PC-3 (cell line): ENCODE data around the gene CD81. TPM values are rescaled to one million over a fixed set of nuclear protein-coding genes. Genes with fewer than 3 reads are reported as not detected.

Source experiments
- ATAC-seq: fragments of 200-7000 bp; cut with Tn5 transposase; 2 replicates; pipeline ENCODE4 v1.9.1; 2020; ENCODE audit warnings: mild to moderate bottlenecking, moderate library complexity
- BruUV-seq: library from RNA; stranded (reverse); fragments of 400-500 nt; replicated peaks from 2 replicates; lab custom pipeline; 2021; lab: Mats Ljungman, UMichigan
- CTCF ChIA-PET: fragments of 300-600 bp; sonication (Branson Sonifier 250); formaldehyde crosslinking; loops from one replicate; lab custom pipeline; 2022; ENCODE audit warnings: antibody characterized with exemption; lab: Charles Lee
- POLR2A ChIA-PET: fragments of 300-600 bp; sonication (Branson Sonifier 250); formaldehyde crosslinking; loops from one replicate; lab custom pipeline; 2022; ENCODE audit warnings: antibody characterized with exemption; ENCODE audit not compliant: unreplicated experiment; lab: Charles Lee
- DNase-seq: peaks from one replicate; pipeline ENCODE4 v3.0.0-alpha.2; 2015
- H2AFZ ChIP-seq: fragments of 300-600 bp; sonication (generic); 2 replicates; pipeline ENCODE4 v1.6.0; 2016; ENCODE audit warnings: antibody characterized with exemption, low read length
- H3F3A ChIP-seq: fragments of 300-600 bp; sonication (generic); one replicate; pipeline ENCODE4 v1.6.0; 2017; ENCODE audit warnings: antibody characterized with exemption, low read length, control low read depth, mild to moderate bottlenecking; ENCODE audit not compliant: unreplicated experiment
- H3K27ac ChIP-seq: fragments of 300-600 bp; sonication (generic); 2 replicates; pipeline ENCODE4 v1.5.1; 2016; ENCODE audit warnings: mild to moderate bottlenecking, low read length
- H3K27me3 ChIP-seq: fragments of 300-600 bp; sonication (generic); 2 replicates; pipeline ENCODE4 v1.6.1; 2016; ENCODE audit warnings: low read length, mixed read lengths
- H3K36me3 ChIP-seq: fragments of 300-600 bp; sonication (generic); 2 replicates; pipeline ENCODE4 v1.6.1; 2016; ENCODE audit warnings: low read depth, mixed run types, low read length, mixed read lengths
- H3K4me1 ChIP-seq: fragments of 300-600 bp; sonication (generic); 2 replicates; pipeline ENCODE4 v1.5.1; 2016; ENCODE audit warnings: low read length; ENCODE audit not compliant: insufficient read depth
- H3K4me2 ChIP-seq: fragments of 300-600 bp; sonication (generic); 2 replicates; pipeline ENCODE4 v1.6.0; 2016; ENCODE audit warnings: low read length
- H3K4me3 ChIP-seq: fragments of 300-600 bp; sonication (generic); 2 replicates; pipeline ENCODE4 v1.5.1; 2016; ENCODE audit warnings: mild to moderate bottlenecking, low read length, mixed read lengths
- H3K79me2 ChIP-seq: fragments of 300-600 bp; sonication (generic); 2 replicates; pipeline ENCODE4 v1.6.1; 2017; ENCODE audit warnings: low read length, mixed read lengths
- H3K9ac ChIP-seq: fragments of 300-600 bp; sonication (generic); 2 replicates; pipeline ENCODE4 v1.6.0; 2016; ENCODE audit warnings: mild to moderate bottlenecking, low read length
- H3K9me2 ChIP-seq: fragments of 300-600 bp; sonication (generic); replicated peaks from 2 replicates; pipeline ENCODE4 v1.6.1; 2016; ENCODE audit warnings: mixed run types, low read length, mixed read lengths
- H3K9me3 ChIP-seq: fragments of 300-600 bp; sonication (generic); 2 replicates; pipeline ENCODE4 v1.6.1; 2016; ENCODE audit warnings: low read length, mixed read lengths
- H4K20me1 ChIP-seq: fragments of 300-600 bp; sonication (generic); 2 replicates; pipeline ENCODE4 v1.6.1; 2016; ENCODE audit warnings: low read length, mixed read lengths
- EZH2 ChIP-seq: fragments of 300-600 bp; sonication (generic); IDR thresholded peaks from one replicate; pipeline ENCODE4 v1.6.1; 2017; ENCODE audit warnings: antibody characterized with exemption, mild to moderate bottlenecking, low read length; ENCODE audit not compliant: unreplicated experiment
- EZH2phosphoT487 ChIP-seq: fragments of 300-600 bp; sonication (generic); IDR thresholded peaks from 2 replicates; pipeline ENCODE4 v1.6.1; 2018; ENCODE audit warnings: mild to moderate bottlenecking, antibody characterized with exemption, low read length, borderline replicate concordance
- intact Hi-C: fragments of 100-400 bp; cut with micrococcal nuclease; formaldehyde crosslinking; loops from 2 replicates; pipeline ENCODE4 v1.9.0; 2023
- total RNA-seq: library from RNA; depleted of rRNA; stranded (reverse); fragments of >200 nt; gene quantifications from 2 replicates; pipeline ENCODE4 v1.2.3, GENCODE V29; 2014
- TF ChIP-seq, protein P1 (sequence below): fragments of 300-600 bp; sonication (generic); conservative IDR thresholded peaks from 2 replicates; pipeline ENCODE4 v1.5.1; 2017; ENCODE audit warnings: antibody characterized with exemption, low read depth, mild to moderate bottlenecking, low read length

CD81 gene
- total RNA-seq, 1 experiment from 2014 or later = 134 TPM

DNA sequence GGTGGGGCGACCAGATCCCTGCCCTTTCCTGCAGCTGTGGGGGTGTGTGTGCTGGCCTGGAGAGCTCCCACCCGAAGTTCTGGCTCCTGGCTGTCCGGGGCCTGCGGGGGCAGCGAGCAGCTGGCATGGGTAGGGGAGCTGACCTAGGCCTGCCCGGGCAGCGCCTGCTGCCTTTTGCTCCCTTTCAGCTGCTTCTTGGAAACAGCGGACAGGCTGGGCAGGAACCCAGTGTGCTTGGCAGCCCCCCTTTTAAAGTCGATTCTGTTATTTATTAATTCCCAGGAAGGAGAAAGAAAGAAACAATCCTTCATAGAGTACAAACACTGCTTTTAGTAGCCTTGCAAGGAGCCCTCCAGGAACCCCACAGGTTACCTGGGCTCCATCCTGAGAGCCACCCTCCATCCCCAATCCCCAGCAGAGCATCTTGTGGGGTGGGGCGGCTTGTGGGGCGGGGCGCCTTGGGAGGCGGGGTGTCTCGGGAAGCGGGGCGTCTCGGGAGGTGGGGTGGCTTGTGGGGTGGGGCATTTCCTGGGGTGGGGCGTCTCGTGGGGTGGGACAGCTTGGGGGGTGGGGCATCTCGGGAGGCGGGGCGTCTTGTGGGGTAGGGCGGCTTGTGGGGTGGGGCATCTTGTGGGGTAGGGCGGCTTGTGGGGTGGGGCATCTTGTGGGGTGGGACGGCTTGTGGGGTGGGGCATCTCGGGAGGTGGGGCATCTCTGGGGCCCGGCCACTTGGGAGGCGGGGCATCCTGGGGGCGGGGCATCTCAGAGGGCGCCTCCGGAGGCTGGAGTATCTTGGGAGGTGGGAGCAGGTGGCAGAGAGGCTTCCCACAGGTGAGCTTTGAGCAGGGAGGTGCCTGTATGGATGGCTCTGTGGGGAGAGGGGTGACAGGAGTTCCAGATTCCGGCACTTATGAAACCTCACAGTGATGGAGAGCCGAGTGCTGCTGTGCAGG lies 7.0 kb downstream of the CD81 start:
- ATAC-seq (peak; percentile 25; the same call in 1 of the 2 replicates), DNase-seq (no peak)
- H3K79me2 ChIP-seq = peaks cover 97% of the 10 kb centered on the region
- H3K9me3 ChIP-seq = no peaks in the 10 kb centered on the region
- H2AFZ ChIP-seq = no peak overlapping the region
- no peaks in the 10 kb centered on the region for H3K4me1 ChIP-seq
- no peak overlapping the region for H3K4me3 ChIP-seq
- no peaks in the 10 kb centered on the region for H3K27me3 ChIP-seq
- intact Hi-C loops = no loop called here
- TF ChIP-seq, protein P1, sequence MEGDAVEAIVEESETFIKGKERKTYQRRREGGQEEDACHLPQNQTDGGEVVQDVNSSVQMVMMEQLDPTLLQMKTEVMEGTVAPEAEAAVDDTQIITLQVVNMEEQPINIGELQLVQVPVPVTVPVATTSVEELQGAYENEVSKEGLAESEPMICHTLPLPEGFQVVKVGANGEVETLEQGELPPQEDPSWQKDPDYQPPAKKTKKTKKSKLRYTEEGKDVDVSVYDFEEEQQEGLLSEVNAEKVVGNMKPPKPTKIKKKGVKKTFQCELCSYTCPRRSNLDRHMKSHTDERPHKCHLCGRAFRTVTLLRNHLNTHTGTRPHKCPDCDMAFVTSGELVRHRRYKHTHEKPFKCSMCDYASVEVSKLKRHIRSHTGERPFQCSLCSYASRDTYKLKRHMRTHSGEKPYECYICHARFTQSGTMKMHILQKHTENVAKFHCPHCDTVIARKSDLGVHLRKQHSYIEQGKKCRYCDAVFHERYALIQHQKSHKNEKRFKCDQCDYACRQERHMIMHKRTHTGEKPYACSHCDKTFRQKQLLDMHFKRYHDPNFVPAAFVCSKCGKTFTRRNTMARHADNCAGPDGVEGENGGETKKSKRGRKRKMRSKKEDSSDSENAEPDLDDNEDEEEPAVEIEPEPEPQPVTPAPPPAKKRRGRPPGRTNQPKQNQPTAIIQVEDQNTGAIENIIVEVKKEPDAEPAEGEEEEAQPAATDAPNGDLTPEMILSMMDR = no peak
- TF ChIP-seq EZH2phosphoT487 = no peak
- TF ChIP-seq EZH2 = no peak
- no peaks in the 10 kb centered on the region; the same call in 1 of the 2 replicates for H3K36me3 ChIP-seq
- no peak overlapping the region for H3K4me2 ChIP-seq
- H3K9me2 ChIP-seq = no peaks in the 10 kb centered on the region
- no peak overlapping the region for H3K9ac ChIP-seq
- no peaks in the 10 kb centered on the region for H3F3A ChIP-seq
- peaks cover 58% of the 10 kb centered on the region for H4K20me1 ChIP-seq
- ChIA-PET POLR2A (no interaction called here), CTCF (no interaction called here)
- no peak overlapping the region for H3K27ac ChIP-seq
- BruUV-seq = no TSS peak

DNA sequence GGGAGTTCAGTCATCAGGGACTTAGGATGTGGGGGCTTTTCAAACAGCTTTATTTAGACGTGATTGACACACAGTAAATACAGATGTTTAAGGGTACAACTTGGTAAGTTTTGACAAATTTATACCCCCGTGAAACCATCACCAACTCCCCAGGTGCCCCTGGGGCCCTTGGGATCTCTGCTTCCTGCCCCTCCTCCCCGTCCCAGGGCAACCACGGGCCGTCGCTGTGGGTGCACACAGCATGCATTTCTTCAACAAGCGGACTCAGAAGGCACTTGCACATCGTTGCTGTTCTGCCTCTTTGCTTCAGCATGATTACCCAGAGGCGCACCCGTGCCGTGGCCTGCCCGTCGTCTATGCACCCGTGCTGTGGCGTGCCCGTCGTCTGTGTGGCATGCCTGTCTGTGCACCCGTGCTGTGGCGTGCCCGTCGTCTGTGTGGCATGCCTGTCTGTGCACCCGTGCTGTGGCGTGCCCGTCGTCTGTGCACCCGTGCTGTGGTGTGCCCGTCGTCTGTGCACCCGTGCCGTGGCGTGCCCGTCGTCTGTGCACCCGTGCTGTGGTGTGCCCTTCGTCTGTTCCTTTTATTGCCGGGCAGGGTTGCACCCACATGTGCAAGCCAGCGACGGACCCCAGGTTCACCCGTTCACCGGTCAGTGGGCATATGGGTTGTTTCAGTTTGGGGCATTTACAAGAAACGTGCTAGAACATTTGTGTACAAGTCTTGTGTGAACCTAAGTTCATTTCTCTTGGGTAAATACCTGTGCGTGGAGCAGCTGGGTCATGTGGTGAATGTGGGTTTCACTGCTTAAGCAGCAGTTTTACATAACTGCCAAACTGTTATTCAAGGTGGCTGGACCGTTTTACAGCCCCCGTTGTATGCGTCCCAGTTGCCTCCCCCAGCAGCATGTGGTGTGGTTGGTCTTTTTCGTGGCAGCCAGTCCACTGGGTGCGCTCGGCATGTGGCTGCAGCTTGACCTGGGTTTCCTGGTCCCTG lies 8.3 kb downstream of the CD81 start:
- Histone ChIP-seq H3F3A (no peaks in the 10 kb centered on the region), H3K9ac (no peak overlapping the region), H4K20me1 (peaks cover 55% of the 10 kb centered on the region), H3K27me3 (no peaks in the 10 kb centered on the region), H3K36me3 (no peaks in the 10 kb centered on the region; the same call in 1 of the 2 replicates), H3K4me1 (no peaks in the 10 kb centered on the region), H2AFZ (no peak overlapping the region), H3K4me2 (no peak overlapping the region), H3K9me2 (no peaks in the 10 kb centered on the region), H3K4me3 (no peak overlapping the region), H3K79me2 (peaks cover 97% of the 10 kb centered on the region), H3K27ac (no peak overlapping the region), H3K9me3 (no peaks in the 10 kb centered on the region)
- no peak for TF ChIP-seq EZH2
- TF ChIP-seq, protein P1 = no peak
- TF ChIP-seq EZH2phosphoT487 = no peak
- CTCF ChIA-PET = no interaction called here
- intact Hi-C loops = no loop called here
- no peak for ATAC-seq
- DNase-seq = no peak
- BruUV-seq = no TSS peak
- POLR2A ChIA-PET = no interaction called here
